ENCODE results near the gene BRIP1. TPM values are rescaled to one million over a fixed set of nuclear protein-coding genes. Genes with fewer than 3 reads are reported as not detected.

BRIP1 gene
- total and polyA plus RNA-seq, 3 donors from 2014 or later = 7.5 to 10.6 (median 10.5) TPM

- no peak overlapping the region for H3K27ac ChIP-seq
- no peaks in the 10 kb centered on the region for H3K27me3 ChIP-seq
- no peaks in the 10 kb centered on the region for H3K4me1 ChIP-seq
- no peaks in the 10 kb centered on the region for H3K36me3 ChIP-seq (ENCODE audit: low read depth, missing control alignments)
- no peaks in the 10 kb centered on the region for H3K9me3 ChIP-seq
- WGBS, 2 donors = 76 to 93% methylated on average over 4 of the region's 4 CpGs
- TF ChIP-seq POLR2A (IDR thresholded peaks at IDR 0.05) (no peak), CTCF (IDR thresholded peaks at IDR 0.05) (no peak)
- no peak for DNase-seq
- intact Hi-C loops (cut with DNase I; ENCODE audit: low total_unique reads) = no loop called here
- no peak overlapping the region for H3K4me3 ChIP-seq
These were observed 200.0 kb downstream of the BRIP1 start for GRCh38 chr17:61663310-61663709.

GRCh38 chr17:61662741-61663140, 200.6 kb downstream of the BRIP1 start:
- intact Hi-C loops (cut with DNase I; ENCODE audit: low total_unique reads) = no loop called here
- no peak for TF ChIP-seq CTCF (IDR thresholded peaks at IDR 0.05)
- TF ChIP-seq POLR2A (IDR thresholded peaks at IDR 0.05) = no peak
- H3K4me1 ChIP-seq = no peaks in the 10 kb centered on the region

DNA sequence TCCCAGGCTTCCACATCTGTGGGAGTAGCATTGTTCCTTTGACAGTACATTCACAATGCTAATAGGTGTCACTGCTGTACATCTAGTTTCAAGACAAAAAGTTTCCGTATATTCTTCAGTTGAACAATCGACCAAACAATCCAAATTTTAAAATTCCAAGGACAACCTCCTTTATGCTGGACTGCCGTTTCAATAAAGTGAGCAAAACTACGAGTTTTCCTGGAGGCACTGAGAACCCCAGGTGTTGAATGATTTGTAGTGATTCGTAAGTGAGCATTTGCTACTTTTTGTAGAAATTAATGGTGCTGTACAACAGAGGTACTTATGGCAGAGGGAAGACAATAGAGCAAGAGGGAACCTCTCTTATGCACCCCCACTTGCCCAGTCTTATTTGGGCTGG, 201.1 kb downstream of the BRIP1 start:
- Histone ChIP-seq H3K27me3 (no peaks in the 10 kb centered on the region), H3K36me3 (ENCODE audit: low read depth, missing control alignments) (no peaks in the 10 kb centered on the region), H3K9me3 (no peaks in the 10 kb centered on the region), H3K4me3 (no peak overlapping the region), H3K27ac (no peak overlapping the region), H3K4me1 (no peaks in the 10 kb centered on the region)
- TF ChIP-seq POLR2A (IDR thresholded peaks at IDR 0.05) = no peak
- TF ChIP-seq CTCF (IDR thresholded peaks at IDR 0.05) = no peak
- intact Hi-C loops (cut with DNase I; ENCODE audit: low total_unique reads) = no loop called here
- no peak for DNase-seq
- WGBS, 2 donors = 78 to 87% methylated on average over 5 of the region's 5 CpGs

More at GRCh38 chr17:61662741-61663140, 200.6 kb downstream of the BRIP1 start:
- H3K27me3 ChIP-seq = no peaks in the 10 kb centered on the region
- H3K27ac ChIP-seq = no peak overlapping the region
- no peaks in the 10 kb centered on the region for H3K36me3 ChIP-seq (ENCODE audit: low read depth, missing control alignments)
- H3K4me3 ChIP-seq = no peak overlapping the region
- WGBS, 2 donors = 86 to 94% methylated on average over 2 of the region's 2 CpGs
- no peak for DNase-seq
- H3K9me3 ChIP-seq = no peaks in the 10 kb centered on the region

- WGBS, 2 donors = 82 to 85% methylated on average over 4 of the region's 4 CpGs
- no peak for TF ChIP-seq POLR2A (IDR thresholded peaks at IDR 0.05)
- TF ChIP-seq CTCF (IDR thresholded peaks at IDR 0.05) = no peak
These were observed 202.4 kb downstream of the BRIP1 start for GRCh38 chr17:61660746-61661485.

GRCh38 chr17:61659437-61659836, 203.9 kb downstream of the BRIP1 start:
- Histone ChIP-seq H3K27me3 (no peaks in the 10 kb centered on the region), H3K27ac (no peak overlapping the region), H3K9me3 (no peaks in the 10 kb centered on the region), H3K4me1 (no peaks in the 10 kb centered on the region), H3K4me3 (no peak overlapping the region), H3K36me3 (ENCODE audit: low read depth, missing control alignments) (no peaks in the 10 kb centered on the region)
- no peak for TF ChIP-seq POLR2A (IDR thresholded peaks at IDR 0.05)
- no peak for TF ChIP-seq CTCF (IDR thresholded peaks at IDR 0.05)
- WGBS, 2 donors = 75 to 77% methylated on average over 2 of the region's 2 CpGs
- intact Hi-C loops (cut with DNase I; ENCODE audit: low total_unique reads) = no loop called here
- no peak for DNase-seq

More at GRCh38 chr17:61660746-61661485, 202.4 kb downstream of the BRIP1 start:
- no peak for DNase-seq
- H3K27me3 ChIP-seq = no peaks in the 10 kb centered on the region
- no peaks in the 10 kb centered on the region for H3K36me3 ChIP-seq (ENCODE audit: low read depth, missing control alignments)
- no peaks in the 10 kb centered on the region for H3K9me3 ChIP-seq
- no peaks in the 10 kb centered on the region for H3K4me1 ChIP-seq
- intact Hi-C loops (cut with DNase I; ENCODE audit: low total_unique reads) = no loop called here
- H3K27ac ChIP-seq = no peak overlapping the region
- H3K4me3 ChIP-seq = no peak overlapping the region

Data from testis (tissue), 3 donors.